CD4-positive, alpha-beta T cell (primary cell): Measurements from ENCODE around the gene HSD11B2. TPM values are rescaled to one million over a fixed set of nuclear protein-coding genes. Genes with fewer than 3 reads are reported as not detected.

ENCODE experiments used
- ATAC-seq: fragments of 200-7000 bp; cut with Tn5 transposase; one replicate; pipeline ENCODE4 v1.10.0; 2022; ENCODE audit warnings: mild to moderate bottlenecking; ENCODE audit not compliant: poor library complexity
- CTCF ChIA-PET: fragments of 350-600 bp; sonication (Branson Sonifier 250); formaldehyde crosslinking; loops from one replicate; lab custom pipeline; 2021; ENCODE audit warnings: antibody characterized with exemption, inconsistent platforms; lab: Charles Lee
- POLR2A ChIA-PET: fragments of 350-600 bp; sonication (Branson Sonifier 250); formaldehyde crosslinking; loops from one replicate; lab custom pipeline; 2021; ENCODE audit warnings: antibody characterized with exemption, inconsistent platforms; lab: Charles Lee
- DNase-seq, 14 experiments: peaks; one replicate each; pipeline ENCODE4 v3.0.0-alpha.2; 2013 to 2020; ENCODE audit warnings: mixed read lengths in 2 of 14
- H3K27ac ChIP-seq, 2 donors: one replicate each; pipeline versions ENCODE4 v1.5.1 to v1.7.0; 2013; ENCODE audit warnings: low read length in 2 of 2, low read depth in 1 of 2, mild to moderate bottlenecking in 1 of 2
- H3K27me3 ChIP-seq, 2 experiments: 1 replicate in 1 of 2; 2 replicates in 1 of 2; pipeline versions ENCODE4 v1.6.1 to v1.7.0; 2013; ENCODE audit warnings: low read length in 2 of 2, control low read depth in 1 of 2, mild to moderate bottlenecking in 1 of 2, moderate library complexity in 1 of 2; ENCODE audit not compliant: insufficient read depth in 2 of 2, control insufficient read depth in 1 of 2
- H3K36me3 ChIP-seq: one replicate; pipeline ENCODE4 v1.6.1; 2013; ENCODE audit warnings: low read length, control low read depth; ENCODE audit not compliant: insufficient read depth
- H3K4me1 ChIP-seq: one replicate; pipeline ENCODE4 v1.6.1; 2013; ENCODE audit warnings: low read length, control low read depth; ENCODE audit not compliant: insufficient read depth
- H3K4me3 ChIP-seq: one replicate; pipeline ENCODE4 v1.5.1; 2013; ENCODE audit warnings: mild to moderate bottlenecking, low read length, moderate library complexity
- H3K9me3 ChIP-seq, 2 experiments: 1 replicate in 1 of 2; 2 replicates in 1 of 2; pipeline versions ENCODE4 v1.6.1 to v1.7.0; 2013; ENCODE audit warnings: low read length in 2 of 2, mild to moderate bottlenecking in 2 of 2, control low read depth in 1 of 2, moderate library complexity in 1 of 2; ENCODE audit not compliant: control insufficient read depth in 1 of 2, insufficient read depth in 1 of 2
- H3K27ac Mint-ChIP-seq: one replicate; pipeline ENCODE4 v1.8.0; 2020; ENCODE audit warnings: mixed read lengths
- H3K27me3 Mint-ChIP-seq: one replicate; pipeline ENCODE4 v1.8.0; 2021; ENCODE audit warnings: mixed read lengths
- H3K36me3 Mint-ChIP-seq: one replicate; pipeline ENCODE4 v1.8.0; 2021; ENCODE audit warnings: low read depth, mixed read lengths
- H3K4me1 Mint-ChIP-seq: one replicate; pipeline ENCODE4 v1.8.0; 2021; ENCODE audit warnings: low read depth, mixed read lengths
- H3K4me3 Mint-ChIP-seq: one replicate; pipeline ENCODE4 v1.8.0; 2020; ENCODE audit warnings: mild to moderate bottlenecking, mixed read lengths
- H3K9me3 Mint-ChIP-seq: one replicate; pipeline ENCODE4 v1.8.0; 2020; ENCODE audit warnings: mixed read lengths
- intact Hi-C, 2 experiments: fragments of 100-400 bp; cut with DNase I in 1 of 2; cut with micrococcal nuclease in 1 of 2; formaldehyde crosslinking; loops; one replicate each; pipeline versions ENCODE4 v1.15.1 to v1.9.0; 2023 to 2025; cut with DNase I, micrococcal nuclease
- total RNA-seq, 174 experiments: library from RNA in 2 of 174; stranded (reverse) in 2 of 174; gene quantifications; one replicate each; pipeline ENCODE4 v1.2.3 and lab custom pipeline; 2021 to 2026
- TF ChIP-seq, protein P1 (sequence below): fragments of 200-600 bp; IDR thresholded peaks from one replicate; pipeline ENCODE4 v1.8.0; 2022; ENCODE audit warnings: antibody characterized with exemption, mild to moderate bottlenecking

The HSD11B2 gene
- total RNA-seq, 2 experiments from 2014 or later, result not detected

DNA sequence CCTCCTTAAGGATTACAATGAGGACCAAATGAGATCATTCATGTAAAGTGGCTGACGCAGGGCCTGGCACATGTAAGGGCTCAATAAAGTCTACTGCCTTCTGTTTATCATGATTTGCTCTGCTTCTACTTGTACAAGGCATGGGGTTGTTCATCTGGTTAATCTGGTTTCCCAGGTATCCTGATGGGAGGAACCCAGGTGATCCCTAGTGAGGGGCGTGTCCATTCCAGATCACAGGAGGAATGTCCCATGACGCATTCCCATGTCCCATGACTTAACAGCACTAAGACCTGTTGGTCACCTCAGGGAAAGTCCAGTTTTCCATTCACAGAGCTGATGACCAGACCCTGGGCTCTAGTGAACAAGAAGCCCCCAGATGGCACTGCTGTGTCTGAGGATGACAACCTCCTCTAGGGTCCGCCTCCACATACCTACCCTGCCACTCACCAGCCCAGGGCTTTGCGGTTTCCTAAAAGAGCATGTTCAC, 26.1 kb upstream of the HSD11B2 start:
- POLR2A ChIA-PET, result no interaction called here
- Mint-ChIP-seq H3K27me3 (peaks cover 16% of the 10 kb centered on the region), H3K36me3 (no peaks in the 10 kb centered on the region), H3K27ac (no peak overlapping the region), H3K4me1 (no peaks in the 10 kb centered on the region), H3K4me3 (no peak overlapping the region), H3K9me3 (no peaks in the 10 kb centered on the region)
- no peak overlapping the region for H3K27ac ChIP-seq
- H3K27me3 ChIP-seq, result peaks cover 0 to 6% of the 10 kb centered on the region in 2 experiments
- CTCF ChIA-PET, result no interaction called here
- no peaks in the 10 kb centered on the region for H3K36me3 ChIP-seq
- ATAC-seq (no peak), DNase-seq (no peak)
- H3K4me3 ChIP-seq, result no peak overlapping the region
- intact Hi-C loops, result no loop called here
- TF ChIP-seq, protein P1, sequence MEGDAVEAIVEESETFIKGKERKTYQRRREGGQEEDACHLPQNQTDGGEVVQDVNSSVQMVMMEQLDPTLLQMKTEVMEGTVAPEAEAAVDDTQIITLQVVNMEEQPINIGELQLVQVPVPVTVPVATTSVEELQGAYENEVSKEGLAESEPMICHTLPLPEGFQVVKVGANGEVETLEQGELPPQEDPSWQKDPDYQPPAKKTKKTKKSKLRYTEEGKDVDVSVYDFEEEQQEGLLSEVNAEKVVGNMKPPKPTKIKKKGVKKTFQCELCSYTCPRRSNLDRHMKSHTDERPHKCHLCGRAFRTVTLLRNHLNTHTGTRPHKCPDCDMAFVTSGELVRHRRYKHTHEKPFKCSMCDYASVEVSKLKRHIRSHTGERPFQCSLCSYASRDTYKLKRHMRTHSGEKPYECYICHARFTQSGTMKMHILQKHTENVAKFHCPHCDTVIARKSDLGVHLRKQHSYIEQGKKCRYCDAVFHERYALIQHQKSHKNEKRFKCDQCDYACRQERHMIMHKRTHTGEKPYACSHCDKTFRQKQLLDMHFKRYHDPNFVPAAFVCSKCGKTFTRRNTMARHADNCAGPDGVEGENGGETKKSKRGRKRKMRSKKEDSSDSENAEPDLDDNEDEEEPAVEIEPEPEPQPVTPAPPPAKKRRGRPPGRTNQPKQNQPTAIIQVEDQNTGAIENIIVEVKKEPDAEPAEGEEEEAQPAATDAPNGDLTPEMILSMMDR, result no peak
- H3K9me3 ChIP-seq, result no peaks in the 10 kb centered on the region
- no peaks in the 10 kb centered on the region for H3K4me1 ChIP-seq

DNA sequence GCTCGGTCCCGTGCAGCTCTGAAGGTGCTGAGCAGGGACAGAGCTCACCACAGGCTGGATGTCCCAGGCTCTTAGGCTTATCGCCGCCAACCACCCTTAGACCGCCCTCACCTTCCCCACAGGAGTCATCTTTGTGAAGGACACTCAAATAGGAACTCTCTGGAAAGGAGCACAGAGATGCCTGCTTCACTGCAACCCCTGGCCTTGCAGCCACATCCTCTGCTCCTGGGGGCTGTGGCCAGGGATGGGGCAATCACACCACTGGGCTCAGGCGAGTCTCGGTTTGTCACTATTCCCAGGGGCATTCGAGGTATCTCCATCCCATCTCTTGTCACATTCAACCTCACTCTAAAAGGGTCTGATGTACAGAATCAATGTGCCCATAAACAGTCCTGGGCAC, 25.6 kb upstream of the HSD11B2 start:
- TF ChIP-seq, protein P1, result no peak

DNA sequence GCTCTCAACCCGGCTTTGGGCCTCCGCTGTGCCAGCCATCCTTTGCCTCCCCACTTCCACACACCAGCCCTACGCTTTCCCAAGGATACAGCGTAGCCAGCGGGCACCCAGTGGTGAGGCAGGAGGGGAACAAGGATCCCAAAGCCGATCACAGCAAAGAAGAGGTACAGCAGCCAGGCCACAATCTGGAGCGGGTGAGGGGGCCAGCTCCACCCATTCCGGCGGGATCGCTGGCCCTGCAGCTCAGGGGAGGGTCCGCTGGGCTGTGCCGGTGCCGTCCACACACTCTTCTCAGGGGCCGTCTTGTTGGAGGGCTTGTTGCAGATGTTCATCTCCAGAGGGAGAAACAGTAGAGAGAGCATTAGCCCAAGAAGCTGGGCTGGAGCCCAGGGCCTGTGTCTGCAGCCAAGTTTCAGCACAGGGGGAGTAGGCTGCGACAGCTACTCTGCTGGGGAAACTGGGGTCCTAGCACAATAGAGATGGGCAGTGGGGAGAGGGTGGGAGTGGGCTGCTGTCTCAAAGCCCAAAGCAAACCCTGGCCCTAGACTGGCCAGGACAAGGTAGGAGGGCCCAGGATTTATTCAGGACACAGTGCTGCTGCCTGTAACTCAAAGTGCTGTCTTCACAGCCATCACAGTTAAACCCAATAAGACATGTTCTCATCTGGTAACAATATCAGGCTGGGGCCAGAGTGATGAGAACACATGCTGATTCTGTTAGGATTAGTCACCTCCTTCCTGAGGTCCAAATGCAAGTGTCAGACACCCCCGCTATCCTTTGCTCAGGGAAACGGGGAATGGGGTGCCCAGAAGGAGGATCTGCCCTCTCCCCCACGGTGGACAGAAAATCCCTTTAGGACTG, 24.6 kb upstream of the HSD11B2 start:
- DNase-seq (no peak), ATAC-seq (no peak)
- Histone ChIP-seq H3K36me3 (no peaks in the 10 kb centered on the region), H3K27me3 (peaks cover 0 to 6% of the 10 kb centered on the region in 2 experiments), H3K27ac (no peak overlapping the region), H3K4me1 (no peaks in the 10 kb centered on the region), H3K9me3 (no peaks in the 10 kb centered on the region), H3K4me3 (no peak overlapping the region)
- no peak overlapping the region for H3K4me3 Mint-ChIP-seq
- no peaks in the 10 kb centered on the region for H3K9me3 Mint-ChIP-seq
- no peaks in the 10 kb centered on the region for H3K36me3 Mint-ChIP-seq
- ChIA-PET POLR2A (no interaction called here), CTCF (no interaction called here)
- H3K27ac Mint-ChIP-seq, result no peak overlapping the region
- TF ChIP-seq, protein P1, result no peak
- no peaks in the 10 kb centered on the region for H3K4me1 Mint-ChIP-seq
- H3K27me3 Mint-ChIP-seq, result peaks cover 21% of the 10 kb centered on the region
- intact Hi-C loops, result no loop called here

More for the DNA sequence above, 25.6 kb upstream of the HSD11B2 start:
- H3K9me3 Mint-ChIP-seq, result no peaks in the 10 kb centered on the region
- H3K27me3 ChIP-seq, result peaks cover 0 to 6% of the 10 kb centered on the region in 2 experiments
- no peak overlapping the region for H3K27ac ChIP-seq
- H3K4me1 ChIP-seq, result no peaks in the 10 kb centered on the region
- POLR2A ChIA-PET, result no interaction called here
- H3K27me3 Mint-ChIP-seq, result peaks cover 16% of the 10 kb centered on the region
- H3K27ac Mint-ChIP-seq, result no peak overlapping the region
- no peaks in the 10 kb centered on the region for H3K4me1 Mint-ChIP-seq
- ATAC-seq, result no peak
- no peaks in the 10 kb centered on the region for H3K9me3 ChIP-seq
- DNase-seq, result no peak
- CTCF ChIA-PET, result no interaction called here
- no peak overlapping the region for H3K4me3 ChIP-seq
- H3K36me3 ChIP-seq, result no peaks in the 10 kb centered on the region
- intact Hi-C loops, result no loop called here
- H3K36me3 Mint-ChIP-seq, result no peaks in the 10 kb centered on the region
- no peak overlapping the region for H3K4me3 Mint-ChIP-seq
